ENCODE results near the gene PODXL2.

- TF ChIP-seq CTCF (IDR thresholded peaks at IDR 0.05; ENCODE audit: low read depth, low read length) (no peak), POLR2A (IDR thresholded peaks at IDR 0.05; ENCODE audit: extremely low read depth, insufficient read length) (no peak), MYC (IDR thresholded peaks at IDR 0.05; ENCODE audit: low read depth, low read length) (no peak), MAX (IDR thresholded peaks at IDR 0.05; ENCODE audit: low read depth, low read length) (no peak)
Measured at GRCh38 chr3:127590282-127590592, 38.7 kb upstream of the PODXL2 start.
